ENCODE measurements around the gene SFI1.
"Not testable (repeated sequence)": the region's sequence is repeated elsewhere in the genome, so short reads cannot be mapped to it uniquely, and the experiment has no call there.

SFI1 gene

DNA sequence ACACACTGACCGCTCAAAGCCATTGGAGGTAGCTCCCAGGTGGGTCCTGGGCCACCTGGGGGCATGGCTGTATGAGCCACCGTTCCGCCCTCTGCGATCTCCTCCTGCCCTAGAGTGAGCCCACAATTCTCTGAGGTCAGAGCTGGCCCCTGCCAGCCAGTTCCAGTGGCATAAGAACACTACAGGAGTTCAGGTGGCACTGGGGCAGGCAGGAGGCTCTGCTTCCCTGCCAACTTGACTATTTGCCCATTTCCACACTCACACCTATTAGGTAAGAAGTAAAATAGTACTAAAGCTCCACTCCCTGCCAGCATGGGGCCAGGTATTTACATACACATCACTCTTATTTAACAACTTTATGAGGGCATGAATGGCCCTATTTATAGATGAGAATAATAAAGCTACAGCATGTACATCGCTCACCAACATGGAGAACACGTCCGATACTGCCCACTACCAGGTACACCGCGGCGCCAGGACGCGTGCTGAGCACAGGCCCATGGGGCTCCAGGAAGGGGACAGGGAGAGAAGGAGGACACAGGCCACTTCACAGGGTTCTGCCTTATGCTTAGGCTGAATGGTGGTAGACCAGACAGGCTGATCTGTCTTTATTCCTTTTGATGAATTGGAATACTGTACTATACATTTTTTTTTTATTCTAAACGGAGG lies 139.4 kb downstream of the SFI1 start:
- DNase-seq (ENCODE audit: low read depth in 2 of 2), result no peak

DNA sequence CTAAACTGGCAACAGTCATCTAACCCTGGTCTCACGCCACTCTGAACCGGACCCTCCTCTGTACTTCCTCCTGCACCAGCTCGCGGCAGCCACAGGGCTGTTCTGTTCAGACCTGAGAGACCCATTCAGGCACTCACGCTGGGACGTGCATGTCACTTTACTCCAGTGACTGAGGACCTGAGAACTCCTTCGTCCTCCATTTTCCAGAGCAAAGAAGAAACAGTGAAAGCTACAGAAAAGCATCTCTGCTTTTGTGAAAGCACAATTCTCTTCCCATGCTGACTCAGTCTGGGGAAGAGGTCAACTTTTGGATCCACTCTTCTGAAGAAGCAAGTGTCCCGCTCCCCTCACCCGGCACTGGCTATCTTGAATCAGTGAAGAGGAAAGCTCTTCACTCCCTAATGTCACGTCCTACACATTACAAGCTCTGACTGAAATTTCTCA lies 141.1 kb downstream of the SFI1 start:
- no peak for DNase-seq (ENCODE audit: low read depth in 2 of 2)

DNA sequence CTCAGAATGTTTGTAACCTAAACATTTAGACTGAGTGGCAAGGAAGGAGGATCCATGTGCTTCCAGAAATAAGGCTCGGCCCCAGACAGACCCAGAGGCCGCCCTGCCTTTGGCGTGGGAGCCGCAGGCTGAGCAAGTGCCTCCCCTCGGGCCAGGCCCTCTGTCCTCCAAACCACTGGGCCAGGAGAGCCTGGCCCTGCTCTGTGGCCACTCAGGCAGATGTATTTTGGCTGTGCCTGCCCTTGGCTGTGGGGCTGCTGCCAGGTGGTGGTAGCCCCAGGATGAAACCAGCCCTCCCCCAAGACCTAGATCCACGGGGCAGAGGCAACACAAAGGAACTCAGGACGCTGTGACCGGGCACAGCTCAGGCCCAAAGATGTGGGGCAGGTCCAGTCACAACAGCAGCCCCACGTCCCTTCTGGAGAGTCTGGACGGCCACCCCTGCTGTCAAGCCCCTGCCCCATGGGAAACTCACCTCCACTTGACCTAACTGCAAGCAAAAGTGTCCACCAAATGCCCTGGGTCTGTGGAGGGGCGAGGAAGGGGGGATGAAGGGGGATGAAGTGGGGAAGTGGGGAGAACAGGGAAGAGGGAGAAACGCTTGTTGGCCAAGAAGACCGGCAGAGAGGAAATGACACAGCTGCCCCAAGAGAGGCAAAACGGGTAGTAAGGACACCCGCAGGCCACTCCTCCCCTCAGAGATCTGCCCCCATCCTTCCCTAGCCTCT lies 141.7 kb downstream of the SFI1 start:
- DNase-seq (ENCODE audit: low read depth in 2 of 2), result no peak

DNA sequence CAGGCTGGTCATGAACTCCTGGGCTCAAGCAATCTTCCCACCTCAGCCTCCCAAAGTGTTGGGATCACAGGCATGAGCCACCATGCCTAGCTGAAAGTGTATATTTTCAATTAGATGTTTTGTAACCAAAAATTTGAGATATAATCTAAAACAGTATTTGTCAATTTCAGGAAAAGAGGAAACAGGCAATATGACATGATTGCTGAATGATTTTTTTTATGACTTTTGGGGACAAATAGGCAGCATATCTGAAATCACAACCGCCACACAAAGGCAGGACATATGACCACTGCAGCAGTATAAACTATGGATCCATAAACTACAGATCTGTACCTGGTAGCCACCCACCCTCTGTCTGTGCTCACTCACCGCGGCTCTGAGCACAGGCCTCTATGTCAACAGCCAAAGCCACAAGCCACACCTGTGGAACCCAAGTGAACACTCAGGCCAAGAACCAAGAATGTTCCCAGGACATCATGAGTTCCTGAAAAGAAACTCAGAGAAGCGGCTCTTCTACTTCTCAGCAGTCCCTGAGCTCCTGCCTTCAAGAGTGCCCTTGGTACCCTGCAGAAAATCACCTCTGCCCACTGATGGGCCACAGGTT lies 143.2 kb downstream of the SFI1 start:
- no peak for DNase-seq (ENCODE audit: low read depth in 2 of 2)

DNA sequence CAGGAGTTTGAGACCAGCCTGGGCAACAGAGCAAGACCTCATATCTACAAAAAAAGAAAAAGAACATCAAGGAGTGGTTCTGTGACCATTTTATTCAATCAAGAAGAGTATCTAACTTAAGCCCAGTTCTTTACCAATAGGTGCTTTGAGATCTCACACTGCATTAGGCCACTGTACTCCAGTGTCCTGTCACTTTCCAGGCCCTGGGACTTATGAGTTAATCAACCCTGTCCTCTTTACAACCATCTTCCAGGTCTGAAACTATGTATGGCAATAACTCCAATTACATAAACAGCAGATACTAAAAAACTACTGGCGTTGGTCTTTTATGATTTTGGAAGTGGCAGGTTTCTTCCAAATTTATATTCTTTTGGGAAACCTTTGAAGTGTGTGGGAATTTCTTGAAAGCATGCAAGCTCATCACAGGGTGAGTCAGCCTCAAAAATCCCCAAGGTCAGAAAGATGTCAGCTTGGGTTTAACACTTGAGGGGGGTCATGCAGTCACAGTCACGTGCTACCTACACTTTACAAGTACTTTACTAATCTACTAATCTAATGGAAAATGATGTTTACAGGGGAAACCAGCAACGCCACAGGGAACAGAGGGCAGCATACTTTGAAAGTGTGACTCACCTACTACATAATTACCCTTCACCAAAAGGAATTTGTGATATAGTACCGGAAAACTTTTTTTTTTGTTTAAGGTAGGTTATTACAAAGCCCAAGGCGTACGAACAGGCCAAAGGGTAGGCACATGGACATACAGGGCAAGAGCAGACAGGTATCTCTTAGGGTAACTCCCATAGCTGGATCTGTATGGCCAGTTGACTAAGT lies 150.1 kb downstream of the SFI1 start:
- DNase-seq (ENCODE audit: low read depth in 2 of 2), result no peak

DNA sequence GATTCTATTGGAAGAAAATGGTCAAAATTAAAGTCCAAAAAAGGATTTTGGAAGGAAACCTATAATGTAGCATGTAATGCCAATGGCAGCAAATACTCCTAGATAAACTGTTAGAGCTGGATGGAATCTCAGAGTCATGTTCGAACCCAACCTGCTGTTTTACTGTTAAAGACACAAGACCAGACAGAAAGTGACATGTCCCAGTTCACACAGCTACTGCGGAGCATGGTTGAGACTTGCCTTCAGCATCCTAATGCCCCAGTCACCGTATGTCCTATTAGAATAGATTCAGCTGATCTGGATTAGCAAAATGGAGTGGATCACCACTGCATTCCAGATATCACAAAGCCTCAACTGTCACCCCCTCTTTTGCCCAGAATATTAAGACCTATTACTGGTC lies 150.7 kb downstream of the SFI1 start:
- DNase-seq (ENCODE audit: low read depth in 2 of 2), result no peak

DNA sequence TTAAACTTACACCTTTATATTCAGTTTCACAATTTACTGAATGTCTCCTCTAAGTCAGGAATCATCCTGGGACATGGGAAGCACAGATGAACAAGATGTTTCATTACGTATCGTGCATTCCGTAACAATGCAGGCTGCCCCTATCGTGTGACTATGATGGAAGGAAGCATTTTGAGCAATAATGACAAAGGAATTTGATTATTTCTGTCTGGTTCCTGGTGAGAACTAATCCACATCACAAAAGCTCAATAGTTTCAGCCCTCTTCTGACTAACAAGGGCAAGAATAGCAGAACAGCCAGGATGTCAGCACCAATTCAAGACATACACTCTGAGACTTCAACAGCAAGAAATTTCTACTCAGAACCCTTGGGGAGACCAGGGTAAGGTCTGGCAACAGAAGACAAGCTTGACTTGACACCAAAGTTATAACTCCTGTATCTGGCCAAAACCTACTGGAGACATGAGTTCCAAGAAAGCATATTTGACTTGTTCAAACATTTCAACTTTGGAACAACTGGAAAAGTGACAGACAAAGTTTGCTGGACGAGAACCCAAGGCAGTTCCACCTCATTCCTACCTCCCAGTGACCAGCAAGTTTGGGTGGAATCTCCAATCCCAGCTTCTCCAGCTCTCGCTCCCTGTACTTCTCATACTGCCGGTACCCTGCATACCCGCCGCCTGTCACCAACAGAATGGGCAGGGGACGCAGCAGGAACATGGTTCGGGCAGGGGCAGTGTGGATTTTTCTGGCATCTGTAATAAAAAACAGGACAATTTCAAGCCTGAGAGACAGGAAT lies 151.4 kb downstream of the SFI1 start:
- DNase-seq (ENCODE audit: low read depth in 2 of 2), result no peak

DNA sequence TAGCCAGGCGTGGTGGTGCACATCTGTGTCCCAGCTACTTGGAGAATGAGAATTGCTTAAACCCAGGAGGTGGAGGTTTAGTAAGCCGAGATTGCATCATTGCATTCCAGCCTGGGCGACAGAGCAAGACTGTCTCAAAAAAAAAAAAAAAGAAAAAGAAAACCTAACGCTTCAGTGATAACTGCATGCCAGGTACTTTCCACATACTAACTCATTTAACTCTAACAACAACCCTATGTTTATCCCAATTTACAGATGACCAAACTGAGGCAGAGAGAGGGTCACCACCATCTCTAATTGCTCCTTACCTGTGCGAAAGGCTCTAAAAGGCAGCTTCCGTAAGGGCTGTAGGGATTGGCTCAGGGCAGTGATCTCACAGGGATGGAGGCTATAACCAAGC lies 154.1 kb downstream of the SFI1 start:
- DNase-seq (ENCODE audit: low read depth in 2 of 2), result no peak

DNA sequence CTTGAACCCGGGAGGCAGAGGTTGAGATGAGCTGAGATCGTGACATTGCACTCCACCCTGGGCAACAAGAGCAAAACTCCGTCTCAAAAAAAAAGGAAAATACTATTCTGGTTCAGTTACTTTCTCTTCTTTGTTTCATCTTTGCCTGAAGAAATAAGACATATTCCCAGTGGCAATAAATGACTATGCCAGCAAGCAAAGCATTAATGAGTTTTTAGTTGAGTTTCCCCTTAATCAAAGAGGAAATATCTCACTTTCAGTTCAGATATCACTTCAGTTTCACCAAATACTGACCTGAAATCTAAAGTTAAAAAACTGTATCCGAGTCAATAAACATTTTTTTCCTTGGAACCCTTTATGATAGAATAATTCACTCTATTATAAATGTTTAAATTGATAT lies 155.3 kb downstream of the SFI1 start:
- no peak for DNase-seq (ENCODE audit: low read depth in 2 of 2)

DNA sequence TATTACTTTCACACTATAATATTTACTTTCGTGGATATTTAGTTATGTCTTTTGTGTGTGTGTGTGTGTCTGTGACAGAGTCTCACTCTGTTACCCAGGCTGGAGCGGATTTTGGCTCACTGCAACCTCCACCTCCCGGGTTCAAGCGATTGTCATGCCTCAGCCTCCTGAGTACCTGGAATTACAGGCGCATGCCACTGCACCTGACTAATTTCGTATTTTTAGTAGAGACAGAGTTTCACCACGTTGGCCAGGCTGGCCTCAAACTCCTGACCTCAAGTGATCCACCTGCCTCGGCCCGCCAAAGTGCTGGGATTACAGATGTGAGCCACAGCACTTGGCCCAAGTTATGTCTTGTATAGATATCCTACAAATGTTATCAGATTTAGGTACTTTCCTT lies 155.8 kb downstream of the SFI1 start:
- DNase-seq (ENCODE audit: low read depth in 2 of 2), result no peak

DNA sequence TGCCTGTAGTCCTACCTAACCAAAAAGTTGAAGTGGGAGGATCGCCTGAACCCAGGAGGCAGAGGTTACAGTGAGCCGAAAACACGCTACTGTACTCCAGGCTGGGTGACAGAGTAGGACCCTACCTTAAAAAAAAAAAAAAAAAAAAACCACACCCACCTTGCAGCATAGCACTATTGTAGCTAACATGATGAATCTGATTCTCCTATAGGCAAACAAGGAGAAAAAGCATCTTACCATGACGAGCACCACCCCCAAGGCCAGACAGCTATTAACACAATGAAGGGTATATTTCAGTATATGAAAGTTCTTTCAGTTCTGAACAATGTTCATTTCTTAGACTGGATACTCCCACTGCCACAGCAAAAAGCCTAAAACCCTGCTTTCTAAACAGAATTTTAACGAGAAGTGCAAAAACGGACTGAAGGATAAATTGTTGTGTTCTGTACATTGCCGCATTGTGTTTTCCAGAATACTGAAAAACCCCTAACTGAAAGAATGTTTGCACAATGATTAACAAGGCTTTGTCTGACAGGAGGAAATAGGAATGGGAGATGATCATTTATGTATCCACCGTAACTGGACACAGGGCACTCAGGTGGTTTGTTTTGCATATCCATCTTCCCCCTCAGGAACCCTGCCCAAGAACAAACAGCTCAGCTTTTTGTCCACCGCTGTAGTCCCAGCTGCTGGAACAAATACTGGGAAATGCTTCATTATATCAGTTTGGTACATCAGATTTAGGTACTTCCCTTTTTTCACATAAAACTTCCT lies 156.8 kb downstream of the SFI1 start:
- DNase-seq (ENCODE audit: low read depth in 2 of 2), result no peak

DNA sequence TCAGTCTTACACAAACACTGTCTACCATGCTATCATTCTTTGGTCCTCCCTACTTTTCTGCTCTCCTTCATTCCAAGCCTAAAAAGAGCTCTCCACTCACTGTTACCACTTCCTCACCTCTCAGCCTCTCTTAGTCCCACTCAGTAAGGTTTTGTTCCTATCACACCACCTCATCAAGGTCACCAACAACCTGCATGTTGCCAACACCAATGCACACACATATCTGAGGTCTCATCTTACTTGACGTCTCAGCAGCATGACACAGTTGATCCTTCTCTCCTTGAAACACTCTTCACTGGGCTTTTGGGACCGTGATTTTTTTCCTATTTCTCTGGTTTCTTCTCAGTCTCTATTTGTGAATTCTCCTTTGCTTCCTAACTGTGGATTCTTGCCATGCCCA lies 157.6 kb downstream of the SFI1 start:
- DNase-seq (ENCODE audit: low read depth in 2 of 2), result no peak

DNA sequence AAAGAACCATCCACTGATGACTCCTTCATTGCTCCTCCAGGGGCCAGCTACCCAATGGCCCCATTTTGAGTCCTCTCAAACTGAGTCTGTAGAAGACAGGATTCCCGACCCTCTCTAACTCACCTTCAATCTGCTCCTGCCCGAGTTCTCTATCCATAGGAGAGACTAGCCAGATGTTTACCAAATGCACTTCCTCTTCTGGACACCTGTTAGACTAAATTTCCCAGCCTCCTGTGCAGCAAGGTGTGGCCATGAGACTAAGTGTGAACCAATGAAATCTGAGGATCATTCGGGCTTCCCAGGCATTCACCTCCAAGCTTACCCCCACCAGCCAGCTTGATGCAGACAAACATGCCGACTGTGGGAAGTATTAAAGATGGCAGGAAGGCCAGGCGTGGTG lies 158.1 kb downstream of the SFI1 start:
- no peak for DNase-seq (ENCODE audit: low read depth in 2 of 2)

DNA sequence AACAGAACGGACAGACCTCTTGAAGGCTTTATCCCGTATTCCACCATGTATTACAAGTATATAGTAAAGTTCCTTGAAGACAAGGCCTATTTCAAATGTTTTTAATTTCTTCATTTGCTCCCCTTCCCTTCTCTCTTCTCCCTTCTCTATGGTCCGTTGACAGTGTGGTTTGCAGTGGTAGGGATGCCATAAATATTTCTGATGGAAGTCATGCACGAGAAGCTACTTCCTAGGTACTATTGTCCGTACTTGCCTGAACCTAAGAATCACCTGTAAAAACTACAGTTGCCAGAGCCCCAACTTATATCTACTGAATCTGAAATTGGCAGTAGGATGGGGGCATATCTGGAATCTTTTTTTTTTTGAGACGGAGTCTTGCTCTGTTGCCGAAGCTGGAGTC lies 162.9 kb downstream of the SFI1 start:
- DNase-seq (ENCODE audit: low read depth in 2 of 2), result no peak

DNA sequence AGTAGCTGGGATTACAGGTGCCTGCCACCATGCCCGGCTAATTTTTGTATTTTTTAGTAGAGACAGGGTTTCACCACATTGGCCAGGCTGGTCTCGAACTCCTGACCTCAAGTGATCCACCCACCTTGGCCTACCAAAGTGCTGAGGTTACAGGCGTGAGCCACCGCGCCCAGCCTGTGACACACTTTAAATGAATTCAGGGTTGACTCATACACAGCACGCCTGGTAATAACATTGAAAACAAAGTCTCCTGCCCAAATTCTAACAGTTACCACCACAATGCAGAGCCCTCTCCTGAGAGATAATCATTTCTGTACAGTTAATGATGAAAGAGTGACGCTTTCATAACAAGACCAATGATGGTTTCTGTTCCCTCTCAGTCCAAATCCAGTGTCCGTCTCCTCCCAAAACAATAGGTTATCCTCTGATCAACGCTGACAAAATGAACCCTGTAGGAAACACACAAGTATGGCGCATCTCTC lies 164.6 kb downstream of the SFI1 start:
- DNase-seq (ENCODE audit: low read depth in 2 of 2), result not testable (repeated sequence)

DNA sequence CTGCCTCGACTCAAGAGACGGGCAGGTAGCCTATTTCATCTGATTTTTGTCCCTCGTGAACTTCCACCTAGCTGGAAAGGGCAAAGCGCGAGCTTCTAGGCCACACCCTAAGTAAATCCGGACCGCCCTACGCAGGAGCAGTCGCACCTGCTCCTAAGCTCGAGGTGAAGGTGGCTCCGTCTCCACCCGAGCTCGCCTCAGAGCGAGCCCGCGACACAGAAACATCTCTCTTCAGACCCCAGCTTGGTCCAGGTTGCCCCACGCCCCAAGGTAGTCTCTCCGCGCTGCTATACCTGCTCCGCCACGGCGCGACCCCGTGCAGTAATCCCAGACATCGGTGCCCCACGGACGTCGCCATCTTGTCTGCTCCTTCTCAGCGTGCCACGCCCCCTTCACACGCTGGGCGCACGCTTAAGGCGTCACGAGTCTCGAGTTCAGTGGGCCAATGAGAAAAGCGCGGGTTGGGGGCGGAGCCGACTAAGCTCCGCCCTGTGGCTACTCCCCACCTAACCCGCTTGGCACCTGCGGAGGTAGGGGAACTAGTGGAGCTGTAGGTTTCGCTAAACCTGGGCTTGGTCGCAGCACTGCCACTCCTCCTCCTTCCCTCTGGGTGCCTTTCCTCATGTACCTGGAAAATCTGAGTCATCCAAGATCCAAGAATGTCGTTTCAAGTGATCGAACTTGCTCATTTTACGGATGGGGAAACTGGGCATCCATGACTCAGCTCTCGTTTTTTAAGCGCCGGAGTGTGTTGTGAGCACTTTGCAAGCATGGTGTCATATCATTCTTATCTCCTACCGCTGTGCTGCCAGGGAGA lies 165.7 kb downstream of the SFI1 start, which contains the start of gene PISD:
Gene PISD (minus strand): TSS at position 365 of the 817 bp plus-strand sequence. CDS start 7 bp downstream, at position 358.
- DNase-seq (ENCODE audit: low read depth in 2 of 2), result peak; percentile 93 to 94

DNA sequence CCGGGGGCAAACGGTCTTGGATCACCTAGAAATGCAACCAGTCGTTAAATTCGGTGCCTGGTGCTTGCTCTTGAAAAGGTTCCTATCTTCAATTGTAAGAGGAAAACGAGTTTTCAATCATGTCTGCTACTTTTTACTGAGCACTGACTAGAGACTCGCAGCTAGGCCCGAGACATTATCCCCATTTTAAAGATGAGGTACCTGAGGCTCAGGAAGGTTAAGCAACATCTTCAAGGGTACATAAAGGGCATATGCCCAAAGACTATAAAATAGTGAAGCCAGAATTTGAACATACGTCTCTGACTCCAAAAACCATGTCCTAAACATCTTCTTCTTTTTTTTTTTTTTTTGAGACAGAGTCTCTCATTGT lies 166.3 kb downstream of the SFI1 start:
- no peak for DNase-seq (ENCODE audit: low read depth in 2 of 2)

Measured in stimulated activated CD8-positive, alpha-beta memory T cell treated with anti-CD3 and anti-CD28 coated beads, Interleukin-7, amount 100 ng/mL, for 1 hour (primary cell).